Measurements from ENCODE around the gene GRPEL1. TPM values are rescaled to one million over a fixed set of nuclear protein-coding genes. Genes with fewer than 3 reads are reported as not detected.
A peak's percentile ranks its signal among the peaks of the same experiment; 100 is the strongest.

Gene GRPEL1
- total and polyA plus RNA-seq, 2 of the 4 experiments (the other 2 are of a cell fraction), result 33.0 to 33.9 TPM

DNA sequence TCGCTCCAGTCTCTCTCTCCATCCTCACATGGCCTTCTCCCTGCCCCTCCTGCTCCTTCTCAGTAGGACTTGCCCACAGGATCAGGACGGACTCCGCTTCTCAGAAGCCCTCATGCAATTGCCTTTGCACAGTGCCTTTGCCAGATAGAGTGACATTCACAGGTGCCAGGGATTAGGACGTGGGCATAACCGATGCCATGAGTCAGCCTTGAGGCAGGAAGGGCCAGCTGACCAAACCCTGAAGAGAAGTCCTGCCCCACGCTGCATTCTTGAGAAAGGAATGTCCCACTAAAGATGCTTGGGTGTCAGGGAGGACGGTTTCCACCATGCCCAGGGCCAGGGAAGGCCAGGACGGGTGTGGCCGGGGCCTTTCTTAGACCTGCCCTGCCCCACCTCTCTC, 6.6 kb upstream of the GRPEL1 start:
- POLR2A ChIA-PET (ENCODE audit: unreplicated experiment), result no interaction called here
- H4K8ac ChIP-seq (ENCODE audit: low read depth in 2 of 2, low read length in 2 of 2), result no peak overlapping the region
- CTCF ChIA-PET, result no interaction called here
- in situ Hi-C loops (cut with MboI; ENCODE audit: low sequenced_read_pairs) (loop anchor here (5.0 kb wide), 1 partner anchor 352 kb away; no protein-coding TSS in a partner anchor), dilution Hi-C loops (cut with HindIII; ENCODE audit: low sequenced_read_pairs, unreplicated experiment) (no loop called here), intact Hi-C loops (cut with micrococcal nuclease) (no loop called here)
- H2BK5ac ChIP-seq (ENCODE audit: low read depth, low read length, poor library complexity, severe bottlenecking), result no peak overlapping the region
- H3K9me1 ChIP-seq (ENCODE audit: insufficient read depth, low read length), result no peaks in the 10 kb centered on the region
- 0 out of 2 replicates have a peak, but pooled peaks cover 2% of the 10 kb centered on the region for H3K4me1 ChIP-seq (ENCODE audit: control insufficient read depth, insufficient read depth, low read length)
- H3K18ac ChIP-seq (ENCODE audit: low read depth, low read length), result no peak overlapping the region
- H3K14ac ChIP-seq (replicated peaks; ENCODE audit: low read depth, low read length), result no peak overlapping the region
- H3K27ac ChIP-seq (ENCODE audit: insufficient read depth, low read length), result no peak overlapping the region
- no peak overlapping the region for H2BK120ac ChIP-seq (ENCODE audit: low read depth, low read length)
- ATAC-seq (ENCODE audit: low read depth) (peak; percentile 27; the same call in 1 of the 2 replicates), DNase-seq (no peak)
- no peak overlapping the region for H3K4me2 ChIP-seq (ENCODE audit: low read depth, low read length)
- 72% methylated on average over 6 of the region's 9 CpGs; no CpG with 5 or more reads in 1 of the 2 experiments for WGBS, 2 experiments (ENCODE audit: extremely low coverage in 2 of 2, insufficient read length in 1 of 2)
- no peak for TF ChIP-seq CHD1 (IDR thresholded peaks at IDR 0.05; ENCODE audit: low read depth, low read length)
- TF ChIP-seq MAFK (IDR thresholded peaks at IDR 0.05; ENCODE audit: low read depth, low read length), result no peak
- no peak for TF ChIP-seq RCOR1 (IDR thresholded peaks at IDR 0.05; ENCODE audit: insufficient replicate concordance, low read length)
- TF ChIP-seq MXI1 (IDR thresholded peaks at IDR 0.05; ENCODE audit: borderline replicate concordance, low read depth, low read length), result no peak
- TF ChIP-seq RAD21 (IDR thresholded peaks at IDR 0.05; ENCODE audit: low read length), result no peak
- no peak for TF ChIP-seq FOS (IDR thresholded peaks at IDR 0.05; ENCODE audit: low read depth, low read length)
- no peak for TF ChIP-seq MAZ (IDR thresholded peaks at IDR 0.05; ENCODE audit: borderline replicate concordance, low read depth, low read length)
- TF ChIP-seq POLR2A (IDR thresholded peaks at IDR 0.05; ENCODE audit: low read depth, low read length), result no peak
- TF ChIP-seq CTCF (conservative IDR thresholded peaks at IDR 0.05; ENCODE audit: low read depth, low read length), result no peak
- no peak for TF ChIP-seq SMC3 (IDR thresholded peaks at IDR 0.05; ENCODE audit: low read depth, low read length)
- no peak for TF ChIP-seq NFE2L2 (IDR thresholded peaks at IDR 0.05; ENCODE audit: low read depth, low read length)
- no peak for TF ChIP-seq RFX5 (IDR thresholded peaks at IDR 0.05; ENCODE audit: low read depth, low read length)
- no peak for TF ChIP-seq BHLHE40 (IDR thresholded peaks at IDR 0.05; ENCODE audit: low read depth, low read length)
- TF ChIP-seq CEBPB (IDR thresholded peaks at IDR 0.05; ENCODE audit: low read depth, low read length), result no peak
- peak overlapping the region; percentile 32 for H2AK9ac ChIP-seq (replicated peaks; ENCODE audit: low read depth, low read length, poor library complexity)
- H3K9ac ChIP-seq (ENCODE audit: low read depth, low read length), result no peak overlapping the region
- H3K9me3 ChIP-seq (ENCODE audit: control insufficient read depth, insufficient read depth, low read length), result no peaks in the 10 kb centered on the region
- no peaks in the 10 kb centered on the region for H3K79me1 ChIP-seq (ENCODE audit: low read depth in 1 of 2, low read length in 2 of 2)
- no peak overlapping the region for H3K4me3 ChIP-seq (ENCODE audit: insufficient read depth, low read depth, low read length)
- peak overlapping the region; percentile 4 for H2AFZ ChIP-seq (replicated peaks; ENCODE audit: low read length, poor library complexity)
- no peak overlapping the region for H3K56ac ChIP-seq (ENCODE audit: extremely low read depth, insufficient read depth, low read length)
- H3K4ac ChIP-seq (ENCODE audit: low read depth, low read length), result no peak overlapping the region
- H2BK15ac ChIP-seq (ENCODE audit: low read depth, low read length), result no peak overlapping the region
- no TSS peak for BruUV-seq (replicated peaks)
- peaks cover 8% of the 10 kb centered on the region for H3K27me3 ChIP-seq (ENCODE audit: control insufficient read depth, insufficient read depth, low read length)
- no peak overlapping the region for H4K5ac ChIP-seq (ENCODE audit: low read depth, low read length)
- H2AK5ac ChIP-seq (ENCODE audit: low read depth, low read length), result no peak overlapping the region
- no peaks in the 10 kb centered on the region for H4K20me1 ChIP-seq (ENCODE audit: insufficient read depth, low read length)
- no peak overlapping the region for H2BK20ac ChIP-seq (ENCODE audit: low read depth, low read length)
- H3K23ac ChIP-seq (ENCODE audit: low read depth, low read length), result no peak overlapping the region
- no peak overlapping the region for H4K91ac ChIP-seq (ENCODE audit: insufficient read depth, low read depth, low read length)
- H3K36me3 ChIP-seq (ENCODE audit: control insufficient read depth, insufficient read depth, low read length), result no peaks in the 10 kb centered on the region

Measured in IMR-90 (cell line).